Measurements from ENCODE around the gene CIART. TPM values are rescaled to one million over a fixed set of nuclear protein-coding genes. Genes with fewer than 3 reads are reported as not detected.

The CIART gene
- total and polyA plus RNA-seq, 10 of the 15 experiments (the other 5 are each of a cell fraction or from before 2014, with no cell fraction given), result 0.44 to 1.4 (median 0.67) TPM

DNA sequence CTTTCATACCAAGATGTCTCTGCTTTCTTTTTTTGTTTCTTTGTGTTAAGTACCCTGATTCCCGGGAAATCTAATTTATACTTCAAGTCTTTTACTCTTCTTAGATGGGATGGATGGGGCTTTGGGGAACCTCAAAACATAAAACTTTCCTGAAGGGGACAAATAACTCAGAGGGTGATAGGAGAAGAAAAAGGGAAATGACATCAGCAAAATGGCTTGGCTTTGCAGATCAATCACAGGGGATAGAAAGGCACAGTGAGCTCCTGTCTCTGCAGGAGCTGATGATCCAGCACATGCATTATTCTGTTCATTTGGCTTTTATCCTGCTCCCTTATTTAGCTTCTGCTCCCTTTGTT is 26.2 kb upstream of the CIART start:
- Histone ChIP-seq H3K4me2 (ENCODE audit: control insufficient read depth, insufficient read depth) (no peak overlapping the region; the same call in 1 of the 2 replicates), H3K9me3 (replicated peaks; ENCODE audit: control insufficient read depth, insufficient read depth, low read length) (no peaks in the 10 kb centered on the region), H3K36me3 (ENCODE audit: control insufficient read depth in 2 of 2, insufficient read depth in 2 of 2, low read length in 1 of 2) (no peaks in the 10 kb centered on the region), H3K27me3 (replicated peaks in 1 of 2; ENCODE audit: control insufficient read depth in 2 of 2, insufficient read depth in 2 of 2, low read length in 1 of 2) (no peaks in the 10 kb centered on the region; a peak in 2 of 4 replicates), H3K4me1 (ENCODE audit: control insufficient read depth, insufficient read depth, low read length) (peaks cover 5% of the 10 kb centered on the region; the same call in 1 of the 2 replicates), H3K27ac (ENCODE audit: control insufficient read depth, insufficient read depth) (no peak overlapping the region), H3K9ac (ENCODE audit: control insufficient read depth, insufficient read depth, low read length) (no peak overlapping the region), H3K79me2 (ENCODE audit: control insufficient read depth, insufficient read depth, low read length) (no peaks in the 10 kb centered on the region), H3K4me3 (0 out of 2 replicates have a peak overlapping the region, but pooled peaks have one; percentile 9), H2AFZ (ENCODE audit: control insufficient read depth, low read depth, low read length) (no peak overlapping the region), H4K20me1 (ENCODE audit: control insufficient read depth, insufficient read depth) (no peaks in the 10 kb centered on the region)
- in situ Hi-C loops (cut with MboI) (loop anchor here (5.0 kb wide), 1 partner anchor 741 kb away; no protein-coding TSS in a partner anchor), intact Hi-C loops (cut with micrococcal nuclease; ENCODE audit: unreplicated experiment) (loop anchor here (1.0 to 10.0 kb wide), 6 partner anchors 12 to 739 kb away; partner anchors contain the start of gene FALEC)
- FAIRE-seq (no peak), ATAC-seq (peak; percentile 4; the same call in 1 of the 3 replicates), DNase-seq (ENCODE audit: low read depth, low spot score) (no peak)
- ChIA-PET SMC1A (ENCODE audit: uncharacterized antibody, unreplicated experiment) (interaction anchor here (0.6 to 3.2 kb wide), 19 partner anchors 13 to 364 kb away, joined by 3 to 18 read pairs (median 5); partner anchors contain the start of genes APH1A and C1orf54), POLR2A (interaction anchor here (0.9 to 1.3 kb wide), 4 partner anchors 13 to 271 kb away, joined by 3 to 8 read pairs (median 3); partner anchors contain the start of gene APH1A), RAD21 (ENCODE audit: unreplicated experiment) (interaction anchor here (0.8 to 2.7 kb wide), 13 partner anchors 17 to 739 kb away, joined by 3 to 18 read pairs (median 5); partner anchors contain the start of genes C1orf54 and RPRD2), CTCF (interaction anchor here (0.7 to 7.5 kb wide), 41 partner anchors 9 to 740 kb away, joined by 3 to 98 read pairs (median 4); partner anchors contain the start of genes ANXA9, APH1A, C1orf54 and CIART)
- BruUV-seq (replicated peaks), result no TSS peak
- TF ChIP-seq CBX3 (IDR thresholded peaks at IDR 0.05; ENCODE audit: borderline replicate concordance, low read depth), result no peak
- WGBS (ENCODE audit: insufficient coverage, insufficient replicate concordance, low lambda C conversion rate, missing lambda C conversion rate), result 31% methylated on average over 1 of the region's 1 CpG

DNA sequence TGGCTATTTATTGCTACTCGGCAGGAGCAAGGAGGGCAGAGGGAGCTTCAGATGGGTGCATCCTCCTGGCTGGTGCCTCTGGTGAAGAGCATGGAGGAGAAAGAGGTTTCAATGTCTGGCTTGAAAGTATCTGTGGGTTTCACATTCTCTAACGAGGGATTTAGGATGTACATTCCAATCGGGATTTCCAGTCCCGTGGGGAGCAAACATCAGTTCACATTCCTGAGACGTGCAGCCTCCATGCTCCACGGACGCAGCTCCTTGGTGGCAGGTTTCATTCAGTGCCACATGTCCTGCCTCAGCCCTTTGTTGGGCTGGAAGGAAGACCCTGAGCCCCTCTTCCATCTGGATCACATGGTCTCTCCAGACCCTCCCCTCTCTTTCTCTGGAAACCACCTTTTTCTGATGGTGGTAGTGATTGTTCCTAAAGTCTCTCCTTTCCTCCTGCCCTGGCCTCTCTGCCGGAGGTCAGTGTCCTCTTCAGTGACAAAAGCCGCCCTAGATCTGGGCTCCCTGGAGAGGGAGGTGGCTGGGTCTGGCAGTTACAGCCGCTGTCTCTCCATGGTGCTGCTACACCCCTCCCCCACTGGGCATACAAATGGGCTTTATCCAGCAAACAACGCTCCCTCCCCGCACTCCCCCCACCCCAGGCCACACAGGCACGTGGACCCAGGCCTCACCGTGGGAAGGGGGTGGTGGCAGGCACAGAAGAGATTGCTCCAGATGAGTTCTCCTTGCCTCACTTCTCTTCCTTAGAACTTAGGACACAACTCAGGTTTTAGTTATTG is 25.6 kb upstream of the CIART start:
- Histone ChIP-seq H3K9ac (ENCODE audit: control insufficient read depth, insufficient read depth, low read length) (no peak overlapping the region), H4K20me1 (ENCODE audit: control insufficient read depth, insufficient read depth) (no peaks in the 10 kb centered on the region), H3K9me3 (replicated peaks; ENCODE audit: control insufficient read depth, insufficient read depth, low read length) (no peaks in the 10 kb centered on the region), H3K27me3 (replicated peaks in 1 of 2; ENCODE audit: control insufficient read depth in 2 of 2, insufficient read depth in 2 of 2, low read length in 1 of 2) (no peaks in the 10 kb centered on the region; a peak in 2 of 4 replicates), H3K27ac (ENCODE audit: control insufficient read depth, insufficient read depth) (no peak overlapping the region), H3K4me3 (0 out of 2 replicates have a peak overlapping the region, but pooled peaks have one; percentile 9), H3K4me2 (ENCODE audit: control insufficient read depth, insufficient read depth) (no peak overlapping the region), H3K36me3 (ENCODE audit: control insufficient read depth in 2 of 2, insufficient read depth in 2 of 2, low read length in 1 of 2) (no peaks in the 10 kb centered on the region), H3K4me1 (ENCODE audit: control insufficient read depth, insufficient read depth, low read length) (peaks cover 5% of the 10 kb centered on the region; the same call in 1 of the 2 replicates), H3K79me2 (ENCODE audit: control insufficient read depth, insufficient read depth, low read length) (no peaks in the 10 kb centered on the region), H2AFZ (ENCODE audit: control insufficient read depth, low read depth, low read length) (no peak overlapping the region)
- no peak for TF ChIP-seq RELA (IDR thresholded peaks at IDR 0.05; ENCODE audit: borderline replicate concordance, partially characterized antibody)
- BruUV-seq (replicated peaks), result no TSS peak
- intact Hi-C loops (cut with micrococcal nuclease; ENCODE audit: unreplicated experiment), result loop anchor here (1.0 to 10.0 kb wide), 6 partner anchors 12 to 738 kb away; partner anchors contain the start of gene FALEC
- CTCF ChIA-PET, result interaction anchor here (0.9 to 7.5 kb wide), 35 partner anchors 9 to 740 kb away, joined by 3 to 98 read pairs (median 4); partner anchors contain the start of genes APH1A, C1orf54 and CIART
- SMC1A ChIA-PET (ENCODE audit: uncharacterized antibody, unreplicated experiment), result interaction anchor here (0.6 to 3.2 kb wide), 18 partner anchors 12 to 276 kb away, joined by 3 to 18 read pairs (median 5); partner anchors contain the start of genes APH1A and C1orf54
- in situ Hi-C loops (cut with MboI), result loop anchor here (5.0 kb wide), 1 partner anchor 741 kb away; no protein-coding TSS in a partner anchor
- RAD21 ChIA-PET (ENCODE audit: unreplicated experiment), result interaction anchor here (0.8 to 2.7 kb wide), 13 partner anchors 16 to 739 kb away, joined by 3 to 18 read pairs (median 5); partner anchors contain the start of genes C1orf54 and RPRD2
- FAIRE-seq (no peak), ATAC-seq (no peak), DNase-seq (ENCODE audit: low read depth, low spot score) (no peak)
- WGBS (ENCODE audit: insufficient coverage, insufficient replicate concordance, low lambda C conversion rate, missing lambda C conversion rate), result 30% methylated on average over 14 of the region's 14 CpGs
- POLR2A ChIA-PET, result interaction anchor here (0.9 to 1.3 kb wide), 4 partner anchors 12 to 271 kb away, joined by 3 to 8 read pairs (median 3); partner anchors contain the start of gene APH1A
